ENCODE results near the gene PALLD.

DNA sequence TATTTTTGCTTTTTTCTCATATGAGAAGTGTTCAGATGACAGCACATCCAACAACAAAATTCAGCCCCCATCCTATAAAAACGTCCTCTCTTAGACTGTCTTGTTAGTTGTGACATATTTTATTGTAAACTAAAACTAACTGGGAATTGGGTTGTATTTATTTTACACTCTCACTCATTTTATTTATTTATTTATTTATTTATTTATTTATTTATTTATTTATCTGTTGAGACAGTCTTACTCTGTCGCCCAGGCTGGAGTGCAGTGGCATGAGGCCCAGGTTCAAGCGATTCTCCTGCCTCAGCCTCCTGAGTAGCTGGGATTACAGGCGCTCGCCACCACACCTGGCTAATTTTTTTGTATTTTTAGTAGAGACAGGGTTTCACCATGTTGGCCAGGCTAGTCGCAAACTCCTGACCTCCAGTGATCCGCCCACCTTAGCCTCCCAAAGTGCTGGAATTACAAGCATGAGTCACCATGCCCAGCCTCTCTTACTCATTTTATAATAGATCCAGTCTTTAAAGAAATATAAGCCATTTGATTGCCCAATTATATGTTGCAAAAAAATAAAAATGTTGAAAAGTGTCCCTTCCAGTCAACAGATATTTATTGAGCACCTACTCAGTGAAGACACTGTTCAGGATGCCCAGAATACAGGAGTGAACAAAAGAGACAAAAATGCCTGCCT, 44.6 kb downstream of the PALLD start:
- TF ChIP-seq, protein P1, sequence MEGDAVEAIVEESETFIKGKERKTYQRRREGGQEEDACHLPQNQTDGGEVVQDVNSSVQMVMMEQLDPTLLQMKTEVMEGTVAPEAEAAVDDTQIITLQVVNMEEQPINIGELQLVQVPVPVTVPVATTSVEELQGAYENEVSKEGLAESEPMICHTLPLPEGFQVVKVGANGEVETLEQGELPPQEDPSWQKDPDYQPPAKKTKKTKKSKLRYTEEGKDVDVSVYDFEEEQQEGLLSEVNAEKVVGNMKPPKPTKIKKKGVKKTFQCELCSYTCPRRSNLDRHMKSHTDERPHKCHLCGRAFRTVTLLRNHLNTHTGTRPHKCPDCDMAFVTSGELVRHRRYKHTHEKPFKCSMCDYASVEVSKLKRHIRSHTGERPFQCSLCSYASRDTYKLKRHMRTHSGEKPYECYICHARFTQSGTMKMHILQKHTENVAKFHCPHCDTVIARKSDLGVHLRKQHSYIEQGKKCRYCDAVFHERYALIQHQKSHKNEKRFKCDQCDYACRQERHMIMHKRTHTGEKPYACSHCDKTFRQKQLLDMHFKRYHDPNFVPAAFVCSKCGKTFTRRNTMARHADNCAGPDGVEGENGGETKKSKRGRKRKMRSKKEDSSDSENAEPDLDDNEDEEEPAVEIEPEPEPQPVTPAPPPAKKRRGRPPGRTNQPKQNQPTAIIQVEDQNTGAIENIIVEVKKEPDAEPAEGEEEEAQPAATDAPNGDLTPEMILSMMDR (IDR thresholded peaks at IDR 0.05; ENCODE audit: low read depth, low read length) = no peak
- no peak for TF ChIP-seq POLR2A (IDR thresholded peaks at IDR 0.05; ENCODE audit: extremely low read depth, insufficient read length)
- TF ChIP-seq, protein P2, sequence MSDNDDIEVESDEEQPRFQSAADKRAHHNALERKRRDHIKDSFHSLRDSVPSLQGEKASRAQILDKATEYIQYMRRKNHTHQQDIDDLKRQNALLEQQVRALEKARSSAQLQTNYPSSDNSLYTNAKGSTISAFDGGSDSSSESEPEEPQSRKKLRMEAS (IDR thresholded peaks at IDR 0.05; ENCODE audit: low read depth, low read length) = no peak
